Transverse colon (tissue), 4 donors: Measurements from ENCODE around the gene PLCB1. TPM values are rescaled to one million over a fixed set of nuclear protein-coding genes. Genes with fewer than 3 reads are reported as not detected.

Experiments used
- DNase-seq: peaks from one replicate; pipeline ENCODE4 v3.0.0-alpha.2; 2019
- H3K27ac ChIP-seq, 4 donors: fragments of 200-600 bp; sonication (generic); 2 replicates each; pipeline ENCODE4 v1.5.1; 2016 to 2018; ENCODE audit warnings: inconsistent platforms in 4 of 4
- H3K27me3 ChIP-seq: fragments of 200-600 bp; sonication (generic); 2 replicates; pipeline ENCODE4 v1.5.1; 2017; ENCODE audit warnings: inconsistent platforms
- H3K36me3 ChIP-seq, 4 donors: fragments of 200-600 bp; sonication (generic); 2 replicates each; pipeline ENCODE4 v1.5.1; 2017 to 2019; ENCODE audit warnings: inconsistent platforms in 4 of 4
- H3K4me1 ChIP-seq, 4 donors: fragments of 200-600 bp; sonication (generic); 2 replicates each; pipeline ENCODE4 v1.5.1; 2017 to 2020; ENCODE audit warnings: inconsistent platforms in 4 of 4
- H3K4me3 ChIP-seq, 4 donors: fragments of 200-600 bp; sonication (generic); 1 replicate in 1 of 4; 2 replicates in 3 of 4; pipeline versions ENCODE4 v1.5.1 to v1.6.1; 2017 to 2019; ENCODE audit warnings: inconsistent platforms in 4 of 4
- H3K9me3 ChIP-seq, 2 donors: fragments of 200-600 bp; sonication (generic); 2 replicates each; pipeline ENCODE4 v1.5.1; 2017 to 2019; ENCODE audit warnings: inconsistent platforms in 2 of 2
- EP300 ChIP-seq: sonication (generic); formaldehyde crosslinking; IDR thresholded peaks from one replicate; pipeline ENCODE4 v1.6.1; 2017; ENCODE audit warnings: antibody characterized with exemption, low read depth
- POLR2A ChIP-seq: fragments of 450-650 bp; IDR thresholded peaks from one replicate; pipeline ENCODE4 v1.6.1; 2016; ENCODE audit warnings: antibody characterized with exemption, mild to moderate bottlenecking, moderate library complexity
- POLR2AphosphoS5 ChIP-seq, 3 donors: sonication (generic); formaldehyde crosslinking; IDR thresholded peaks; one replicate each; pipeline ENCODE4 v1.6.1; 2016; ENCODE audit warnings: antibody characterized with exemption in 3 of 3
- WGBS, 2 donors: methylation state at CpG; one replicate each; pipeline ENCODE4 v1.1.5; 2018; ENCODE audit warnings: low coverage in 1 of 2; 5-methylcytosine and 5-hydroxymethylcytosine counted together
- in situ Hi-C, 4 donors: fragments of 200-750 bp; cut with MboI; loops; one replicate each; pipeline versions ENCODE4 v1.15.0 to v1.15.1; 2017; ENCODE audit warnings: low sequenced_read_pairs in 3 of 4, low pct_ligation_motif_present in 1 of 4, low pct_unique_long_range_greater_than_20kb in 1 of 4
- intact Hi-C: fragments of 100-400 bp; cut with DNase I; formaldehyde crosslinking; loops from one replicate; pipeline ENCODE4 v1.15.1; 2023; ENCODE audit warnings: low total_unique reads
- total RNA-seq, 4 donors: library from RNA; depleted of rRNA; stranded (reverse); fragments of >200 nt; gene quantifications; one replicate each; pipeline ENCODE4 v1.1.0, GENCODE V29; 2016
- TF ChIP-seq, protein P1 (sequence below), 5 experiments: fragments of 200-600 bp in 3 of 5; fragments of 450-650 bp in 2 of 5; sonication (generic) in 3 of 5; IDR thresholded peaks; 1 replicate in 2 of 5; 2 replicates in 3 of 5; pipeline ENCODE4 v1.5.1; 2016 to 2017; ENCODE audit warnings: antibody characterized with exemption in 5 of 5, inconsistent platforms in 3 of 5, mild to moderate bottlenecking in 2 of 5, moderate library complexity in 1 of 5

The PLCB1 gene
- total RNA-seq, 4 donors from 2014 or later, result 13.1 to 18.6 (median 15.8) TPM

DNA sequence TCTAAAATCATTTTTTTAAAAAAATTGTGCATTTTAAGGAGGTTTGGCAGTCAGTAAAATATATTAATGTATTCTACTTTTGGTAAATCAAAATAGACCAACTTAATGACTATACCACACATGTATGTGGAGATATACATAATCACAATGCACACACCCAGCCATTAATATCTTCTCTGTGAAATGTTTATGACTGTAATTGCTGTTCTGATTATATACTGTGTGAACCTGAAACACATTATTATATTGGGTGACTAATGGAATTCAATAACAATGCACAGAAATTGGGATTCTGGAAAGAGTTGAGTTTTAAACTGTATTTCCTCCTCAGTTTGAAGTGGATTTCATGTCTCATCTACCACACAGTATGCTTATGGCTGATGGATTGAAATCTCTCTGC, 233.6 kb downstream of the PLCB1 start:
- H3K4me3 ChIP-seq, result no peak overlapping the region

DNA sequence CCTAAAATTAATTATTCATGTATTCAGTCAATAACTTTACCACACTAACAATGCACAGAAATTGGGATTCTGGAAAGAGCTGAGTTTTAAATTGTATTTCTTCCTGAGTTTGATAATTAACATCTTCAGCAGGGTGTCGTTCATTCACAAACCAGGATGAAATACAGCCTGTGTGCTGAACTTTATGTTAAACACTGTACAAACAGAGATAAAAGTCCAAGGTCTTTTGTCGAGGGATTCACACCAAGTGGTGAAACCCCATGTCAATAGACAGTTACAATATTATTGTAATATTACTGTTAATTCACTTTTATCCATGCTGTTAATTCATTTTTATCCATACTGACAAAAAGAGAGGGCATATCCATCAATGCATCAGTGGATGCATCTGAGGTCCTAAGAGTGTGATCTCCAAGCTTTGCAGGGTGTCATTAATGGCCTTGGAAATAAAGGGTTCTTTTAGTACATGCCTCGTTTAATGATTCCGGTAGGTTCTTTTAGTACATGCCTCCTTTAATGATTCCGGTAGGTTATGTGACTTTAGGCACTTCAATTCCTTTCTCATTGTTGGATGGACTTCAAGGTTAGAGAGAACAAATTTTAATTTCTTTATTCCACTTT, 234.3 kb downstream of the PLCB1 start:
- no peak for DNase-seq
- H3K27ac ChIP-seq, result no peak overlapping the region
- no peaks in the 10 kb centered on the region for H3K4me1 ChIP-seq
- intact Hi-C loops (loop anchor here (10.0 kb wide), 1 partner anchor 232 kb away; the partner anchor contains the start of gene PLCB1), in situ Hi-C loops (no loop called here)
- H3K9me3 ChIP-seq, result no peaks in the 10 kb centered on the region
- no peaks in the 10 kb centered on the region for H3K27me3 ChIP-seq
- 66 to 67% methylated on average over 4 to 5 of the region's 5 CpGs for WGBS, 2 donors
- TF ChIP-seq EP300, result no peak
- no peak for TF ChIP-seq POLR2AphosphoS5 (IDR thresholded peaks at IDR 0.05)
- TF ChIP-seq POLR2A, result no peak
- TF ChIP-seq, protein P1, sequence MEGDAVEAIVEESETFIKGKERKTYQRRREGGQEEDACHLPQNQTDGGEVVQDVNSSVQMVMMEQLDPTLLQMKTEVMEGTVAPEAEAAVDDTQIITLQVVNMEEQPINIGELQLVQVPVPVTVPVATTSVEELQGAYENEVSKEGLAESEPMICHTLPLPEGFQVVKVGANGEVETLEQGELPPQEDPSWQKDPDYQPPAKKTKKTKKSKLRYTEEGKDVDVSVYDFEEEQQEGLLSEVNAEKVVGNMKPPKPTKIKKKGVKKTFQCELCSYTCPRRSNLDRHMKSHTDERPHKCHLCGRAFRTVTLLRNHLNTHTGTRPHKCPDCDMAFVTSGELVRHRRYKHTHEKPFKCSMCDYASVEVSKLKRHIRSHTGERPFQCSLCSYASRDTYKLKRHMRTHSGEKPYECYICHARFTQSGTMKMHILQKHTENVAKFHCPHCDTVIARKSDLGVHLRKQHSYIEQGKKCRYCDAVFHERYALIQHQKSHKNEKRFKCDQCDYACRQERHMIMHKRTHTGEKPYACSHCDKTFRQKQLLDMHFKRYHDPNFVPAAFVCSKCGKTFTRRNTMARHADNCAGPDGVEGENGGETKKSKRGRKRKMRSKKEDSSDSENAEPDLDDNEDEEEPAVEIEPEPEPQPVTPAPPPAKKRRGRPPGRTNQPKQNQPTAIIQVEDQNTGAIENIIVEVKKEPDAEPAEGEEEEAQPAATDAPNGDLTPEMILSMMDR (IDR thresholded peaks at IDR 0.05), result no peak
- H3K4me3 ChIP-seq, result no peak overlapping the region
- H3K36me3 ChIP-seq, result no peaks in the 10 kb centered on the region

More for the DNA sequence above, 233.6 kb downstream of the PLCB1 start:
- Histone ChIP-seq H3K27me3 (no peaks in the 10 kb centered on the region), H3K27ac (no peak overlapping the region), H3K4me1 (no peaks in the 10 kb centered on the region), H3K36me3 (no peaks in the 10 kb centered on the region), H3K9me3 (no peaks in the 10 kb centered on the region)
- no peak for DNase-seq
- intact Hi-C loops, result loop anchor here (10.0 kb wide), 1 partner anchor 231 kb away; the partner anchor contains the start of gene PLCB1
- TF ChIP-seq POLR2A (no peak), EP300 (no peak), POLR2AphosphoS5 (IDR thresholded peaks at IDR 0.05) (no peak)
- TF ChIP-seq, protein P1 (IDR thresholded peaks at IDR 0.05), result no peak
- in situ Hi-C loops, result no loop called here

DNA sequence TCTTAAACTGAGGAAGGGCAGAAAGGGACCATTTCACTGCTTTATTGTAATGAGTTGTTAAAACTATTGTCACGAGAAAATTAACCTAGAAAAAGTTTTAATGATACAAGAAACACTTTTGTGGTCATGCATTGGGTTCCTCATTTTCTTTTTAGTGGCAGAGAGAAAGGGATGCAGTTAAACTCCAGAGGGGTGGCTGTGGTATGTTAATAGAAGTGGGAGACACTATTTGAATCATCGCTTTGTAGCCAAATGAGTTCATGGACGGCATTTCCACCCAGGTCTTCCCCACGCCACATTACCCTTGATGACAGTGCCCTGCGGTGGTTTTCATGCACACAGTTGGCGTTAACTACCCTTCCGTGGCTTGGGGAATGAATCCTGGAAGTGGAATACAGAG, 235.6 kb downstream of the PLCB1 start:
- H3K4me1 ChIP-seq, result no peaks in the 10 kb centered on the region
- TF ChIP-seq EP300 (no peak), POLR2A (no peak), POLR2AphosphoS5 (IDR thresholded peaks at IDR 0.05) (no peak)
- TF ChIP-seq, protein P1 (IDR thresholded peaks at IDR 0.05), result no peak
- H3K9me3 ChIP-seq, result no peaks in the 10 kb centered on the region
- no peaks in the 10 kb centered on the region for H3K27me3 ChIP-seq
- no peaks in the 10 kb centered on the region for H3K36me3 ChIP-seq
- H3K27ac ChIP-seq, result no peak overlapping the region
- DNase-seq, result no peak
- WGBS, 2 donors, result 79 to 86% methylated on average over 7 of the region's 7 CpGs
- in situ Hi-C loops, result no loop called here
- intact Hi-C loops, result loop anchor here (10.0 kb wide), 1 partner anchor 233 kb away; the partner anchor contains the start of gene PLCB1
- no peak overlapping the region for H3K4me3 ChIP-seq

DNA sequence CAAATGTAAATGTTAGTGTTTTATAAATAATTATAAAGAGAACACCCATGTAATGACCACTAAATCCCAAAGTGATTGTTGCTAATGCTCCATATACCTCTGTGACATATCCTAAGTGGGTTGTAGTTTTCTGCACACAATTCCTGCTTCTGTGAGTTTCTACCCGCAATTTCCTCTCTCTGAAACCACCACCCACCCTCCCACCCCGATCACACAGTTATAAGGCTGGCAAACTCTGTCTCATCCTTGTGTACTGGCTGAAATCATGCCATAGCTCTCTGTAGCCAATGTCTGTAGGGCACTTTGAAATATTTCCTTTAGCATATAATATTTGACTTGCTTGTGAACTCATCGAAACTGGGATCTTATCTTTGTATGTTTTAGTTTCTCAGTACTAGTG, 236.6 kb downstream of the PLCB1 start:
- Histone ChIP-seq H3K36me3 (no peaks in the 10 kb centered on the region), H3K27me3 (no peaks in the 10 kb centered on the region), H3K4me3 (no peak overlapping the region), H3K9me3 (no peaks in the 10 kb centered on the region), H3K4me1 (no peaks in the 10 kb centered on the region), H3K27ac (no peak overlapping the region)
- intact Hi-C loops, result loop anchor here (10.0 kb wide), 1 partner anchor 234 kb away; the partner anchor contains the start of gene PLCB1
- in situ Hi-C loops, result no loop called here
- no peak for DNase-seq
- TF ChIP-seq EP300 (no peak), POLR2A (no peak), POLR2AphosphoS5 (IDR thresholded peaks at IDR 0.05) (no peak)
- TF ChIP-seq, protein P1 (IDR thresholded peaks at IDR 0.05), result no peak
- 33 to 68% methylated on average over 1 to 3 of the region's 3 CpGs for WGBS, 2 donors
